ENCODE measurements around the gene SWSAP1. TPM values are rescaled to one million over a fixed set of nuclear protein-coding genes. Genes with fewer than 3 reads are reported as not detected.

Gene SWSAP1
- total and polyA plus RNA-seq, 2 experiments from 2014 or later, result 2.1 to 6.1 TPM

DNA sequence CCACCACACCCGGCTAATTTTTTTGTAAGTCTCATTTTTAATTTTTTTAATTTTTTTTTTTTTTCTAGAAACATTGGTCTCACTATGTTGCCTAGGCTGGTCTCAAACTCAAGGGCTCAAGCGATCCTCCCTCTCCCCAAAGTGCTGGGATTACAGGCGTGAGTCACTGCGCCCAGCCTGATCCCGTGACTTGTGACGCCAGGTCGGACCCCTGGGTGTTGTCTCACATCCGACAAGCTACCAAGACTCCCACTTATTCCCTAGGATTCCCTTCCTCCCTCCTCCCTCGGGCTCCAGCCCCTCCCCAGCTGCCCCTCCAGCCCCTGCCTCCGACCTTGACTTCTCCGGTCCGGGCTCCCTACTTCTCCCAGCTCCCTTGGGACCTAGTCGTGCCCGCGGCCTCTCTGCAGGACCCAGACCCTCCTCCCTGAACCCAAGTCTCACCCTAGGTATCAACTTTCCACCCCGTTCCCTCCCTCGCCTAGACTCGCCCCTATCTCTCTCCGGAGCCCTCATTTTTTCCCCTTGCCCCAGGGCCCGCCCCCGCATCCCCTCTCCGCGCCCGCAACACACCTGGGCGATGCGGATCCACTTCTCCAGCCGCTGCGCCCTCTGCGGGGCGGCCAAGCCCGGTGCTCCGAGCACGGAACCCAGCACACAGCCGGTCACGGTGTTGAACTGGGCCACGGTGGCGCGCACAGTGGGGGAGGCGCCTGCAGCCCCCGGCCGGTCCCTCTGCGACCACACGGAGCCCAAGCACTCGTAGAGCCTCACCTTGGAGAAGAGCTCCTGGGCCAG is 31.6 kb downstream of the SWSAP1 start:
- peaks cover 27% of the 10 kb centered on the region for H3K36me3 Mint-ChIP-seq (ENCODE audit: low read depth)
- 0 out of 2 replicates have a peak, but pooled peaks cover 7% of the 10 kb centered on the region for H4K20me1 ChIP-seq (replicated peaks; ENCODE audit: insufficient read depth)
- peak overlapping the region; percentile 44 for H3K4me3 ChIP-seq
- no peaks in the 10 kb centered on the region; the same call in 2 of the 3 replicates for H3K4me1 Mint-ChIP-seq
- H3K9me2 ChIP-seq (ENCODE audit: insufficient read depth), result no peaks in the 10 kb centered on the region
- H3K27ac ChIP-seq (ENCODE audit: low read depth), result no peak overlapping the region
- no peaks in the 10 kb centered on the region for H3K79me2 ChIP-seq (replicated peaks; ENCODE audit: insufficient read depth)
- H3K27me3 ChIP-seq (ENCODE audit: insufficient read depth), result no peaks in the 10 kb centered on the region
- H3K9me3 Mint-ChIP-seq, result no peaks in the 10 kb centered on the region
- H3K4me1 ChIP-seq (ENCODE audit: insufficient read depth), result peaks cover 2% of the 10 kb centered on the region; the same call in 1 of the 2 replicates
- peak; percentile 89 for DNase-seq (ENCODE audit: low spot score)
- H3K27me3 Mint-ChIP-seq (ENCODE audit: insufficient read depth, low read depth, poor library complexity), result peaks cover 6% of the 10 kb centered on the region
- H3K4me3 Mint-ChIP-seq, result peak overlapping the region; percentile 30; the same call in 1 of the 3 replicates
- TF ChIP-seq ZNF114 (CRISPR knock-in tag; IDR thresholded peaks at IDR 0.05) (no peak), JUNB (IDR thresholded peaks at IDR 0.05; ENCODE audit: unreplicated experiment) (no peak), EZH2 (IDR thresholded peaks at IDR 0.05; ENCODE audit: low read depth, unreplicated experiment) (no peak), ZNF331 (CRISPR knock-in tag; IDR thresholded peaks at IDR 0.05; ENCODE audit: low read depth) (no peak), CTCF (conservative IDR thresholded peaks at IDR 0.05; ENCODE audit: low read depth in 2 of 2) (peak; percentile 50 to 74), EZH2phosphoT487 (IDR thresholded peaks at IDR 0.05; ENCODE audit: unreplicated experiment) (no peak), POLR2AphosphoS5 (IDR thresholded peaks at IDR 0.05; ENCODE audit: low read depth) (peak; percentile 34; the same call in 1 of the 2 replicates), ETS1 (IDR thresholded peaks at IDR 0.05) (no peak), STAT1 (IDR thresholded peaks at IDR 0.05; ENCODE audit: unreplicated experiment) (no peak)
- TF ChIP-seq, protein P1, sequence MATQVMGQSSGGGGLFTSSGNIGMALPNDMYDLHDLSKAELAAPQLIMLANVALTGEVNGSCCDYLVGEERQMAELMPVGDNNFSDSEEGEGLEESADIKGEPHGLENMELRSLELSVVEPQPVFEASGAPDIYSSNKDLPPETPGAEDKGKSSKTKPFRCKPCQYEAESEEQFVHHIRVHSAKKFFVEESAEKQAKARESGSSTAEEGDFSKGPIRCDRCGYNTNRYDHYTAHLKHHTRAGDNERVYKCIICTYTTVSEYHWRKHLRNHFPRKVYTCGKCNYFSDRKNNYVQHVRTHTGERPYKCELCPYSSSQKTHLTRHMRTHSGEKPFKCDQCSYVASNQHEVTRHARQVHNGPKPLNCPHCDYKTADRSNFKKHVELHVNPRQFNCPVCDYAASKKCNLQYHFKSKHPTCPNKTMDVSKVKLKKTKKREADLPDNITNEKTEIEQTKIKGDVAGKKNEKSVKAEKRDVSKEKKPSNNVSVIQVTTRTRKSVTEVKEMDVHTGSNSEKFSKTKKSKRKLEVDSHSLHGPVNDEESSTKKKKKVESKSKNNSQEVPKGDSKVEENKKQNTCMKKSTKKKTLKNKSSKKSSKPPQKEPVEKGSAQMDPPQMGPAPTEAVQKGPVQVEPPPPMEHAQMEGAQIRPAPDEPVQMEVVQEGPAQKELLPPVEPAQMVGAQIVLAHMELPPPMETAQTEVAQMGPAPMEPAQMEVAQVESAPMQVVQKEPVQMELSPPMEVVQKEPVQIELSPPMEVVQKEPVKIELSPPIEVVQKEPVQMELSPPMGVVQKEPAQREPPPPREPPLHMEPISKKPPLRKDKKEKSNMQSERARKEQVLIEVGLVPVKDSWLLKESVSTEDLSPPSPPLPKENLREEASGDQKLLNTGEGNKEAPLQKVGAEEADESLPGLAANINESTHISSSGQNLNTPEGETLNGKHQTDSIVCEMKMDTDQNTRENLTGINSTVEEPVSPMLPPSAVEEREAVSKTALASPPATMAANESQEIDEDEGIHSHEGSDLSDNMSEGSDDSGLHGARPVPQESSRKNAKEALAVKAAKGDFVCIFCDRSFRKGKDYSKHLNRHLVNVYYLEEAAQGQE (IDR thresholded peaks at IDR 0.05; ENCODE audit: unreplicated experiment), result no peak
- TF ChIP-seq, protein P2, sequence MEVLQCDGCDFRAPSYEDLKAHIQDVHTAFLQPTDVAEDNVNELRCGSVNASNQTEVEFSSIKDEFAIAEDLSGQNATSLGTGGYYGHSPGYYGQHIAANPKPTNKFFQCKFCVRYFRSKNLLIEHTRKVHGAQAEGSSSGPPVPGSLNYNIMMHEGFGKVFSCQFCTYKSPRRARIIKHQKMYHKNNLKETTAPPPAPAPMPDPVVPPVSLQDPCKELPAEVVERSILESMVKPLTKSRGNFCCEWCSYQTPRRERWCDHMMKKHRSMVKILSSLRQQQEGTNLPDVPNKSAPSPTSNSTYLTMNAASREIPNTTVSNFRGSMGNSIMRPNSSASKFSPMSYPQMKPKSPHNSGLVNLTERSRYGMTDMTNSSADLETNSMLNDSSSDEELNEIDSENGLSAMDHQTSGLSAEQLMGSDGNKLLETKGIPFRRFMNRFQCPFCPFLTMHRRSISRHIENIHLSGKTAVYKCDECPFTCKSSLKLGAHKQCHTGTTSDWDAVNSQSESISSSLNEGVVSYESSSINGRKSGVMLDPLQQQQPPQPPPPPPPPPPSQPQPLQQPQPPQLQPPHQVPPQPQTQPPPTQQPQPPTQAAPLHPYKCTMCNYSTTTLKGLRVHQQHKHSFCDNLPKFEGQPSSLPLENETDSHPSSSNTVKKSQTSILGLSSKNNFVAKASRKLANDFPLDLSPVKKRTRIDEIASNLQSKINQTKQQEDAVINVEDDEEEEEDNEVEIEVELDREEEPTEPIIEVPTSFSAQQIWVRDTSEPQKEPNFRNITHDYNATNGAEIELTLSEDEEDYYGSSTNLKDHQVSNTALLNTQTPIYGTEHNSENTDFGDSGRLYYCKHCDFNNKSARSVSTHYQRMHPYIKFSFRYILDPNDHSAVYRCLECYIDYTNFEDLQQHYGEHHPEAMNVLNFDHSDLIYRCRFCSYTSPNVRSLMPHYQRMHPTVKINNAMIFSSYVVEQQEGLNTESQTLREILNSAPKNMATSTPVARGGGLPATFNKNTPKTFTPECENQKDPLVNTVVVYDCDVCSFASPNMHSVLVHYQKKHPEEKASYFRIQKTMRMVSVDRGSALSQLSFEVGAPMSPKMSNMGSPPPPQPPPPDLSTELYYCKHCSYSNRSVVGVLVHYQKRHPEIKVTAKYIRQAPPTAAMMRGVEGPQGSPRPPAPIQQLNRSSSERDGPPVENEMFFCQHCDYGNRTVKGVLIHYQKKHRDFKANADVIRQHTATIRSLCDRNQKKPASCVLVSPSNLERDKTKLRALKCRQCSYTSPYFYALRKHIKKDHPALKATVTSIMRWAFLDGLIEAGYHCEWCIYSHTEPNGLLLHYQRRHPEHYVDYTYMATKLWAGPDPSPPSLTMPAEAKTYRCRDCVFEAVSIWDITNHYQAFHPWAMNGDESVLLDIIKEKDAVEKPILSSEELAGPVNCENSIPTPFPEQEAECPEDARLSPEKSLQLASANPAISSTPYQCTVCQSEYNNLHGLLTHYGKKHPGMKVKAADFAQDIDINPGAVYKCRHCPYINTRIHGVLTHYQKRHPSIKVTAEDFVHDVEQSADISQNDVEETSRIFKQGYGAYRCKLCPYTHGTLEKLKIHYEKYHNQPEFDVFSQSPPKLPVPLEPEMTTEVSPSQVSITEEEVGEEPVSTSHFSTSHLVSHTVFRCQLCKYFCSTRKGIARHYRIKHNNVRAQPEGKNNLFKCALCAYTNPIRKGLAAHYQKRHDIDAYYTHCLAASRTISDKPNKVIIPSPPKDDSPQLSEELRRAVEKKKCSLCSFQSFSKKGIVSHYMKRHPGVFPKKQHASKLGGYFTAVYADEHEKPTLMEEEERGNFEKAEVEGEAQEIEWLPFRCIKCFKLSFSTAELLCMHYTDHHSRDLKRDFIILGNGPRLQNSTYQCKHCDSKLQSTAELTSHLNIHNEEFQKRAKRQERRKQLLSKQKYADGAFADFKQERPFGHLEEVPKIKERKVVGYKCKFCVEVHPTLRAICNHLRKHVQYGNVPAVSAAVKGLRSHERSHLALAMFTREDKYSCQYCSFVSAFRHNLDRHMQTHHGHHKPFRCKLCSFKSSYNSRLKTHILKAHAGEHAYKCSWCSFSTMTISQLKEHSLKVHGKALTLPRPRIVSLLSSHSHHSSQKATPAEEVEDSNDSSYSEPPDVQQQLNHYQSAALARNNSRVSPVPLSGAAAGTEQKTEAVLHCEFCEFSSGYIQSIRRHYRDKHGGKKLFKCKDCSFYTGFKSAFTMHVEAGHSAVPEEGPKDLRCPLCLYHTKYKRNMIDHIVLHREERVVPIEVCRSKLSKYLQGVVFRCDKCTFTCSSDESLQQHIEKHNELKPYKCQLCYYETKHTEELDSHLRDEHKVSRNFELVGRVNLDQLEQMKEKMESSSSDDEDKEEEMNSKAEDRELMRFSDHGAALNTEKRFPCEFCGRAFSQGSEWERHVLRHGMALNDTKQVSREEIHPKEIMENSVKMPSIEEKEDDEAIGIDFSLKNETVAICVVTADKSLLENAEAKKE (CRISPR knock-in tag; IDR thresholded peaks at IDR 0.05), result no peak
- ATAC-seq, result peak; percentile 98
- H3K4me2 ChIP-seq, result peak overlapping the region; percentile 71
- no peak overlapping the region for H2AFZ ChIP-seq
- no peak overlapping the region for H3K27ac Mint-ChIP-seq
- H3K36me3 ChIP-seq (ENCODE audit: insufficient read depth), result no peaks in the 10 kb centered on the region; the same call in 1 of the 2 replicates
- peaks cover 6% of the 10 kb centered on the region; the same call in 1 of the 2 replicates for H3F3A ChIP-seq (replicated peaks; ENCODE audit: low read depth)

Data from GM23338 (cell line).